KMS-11 (cell line): ENCODE data around the gene SCP2.

Experiments
- H2AFZ ChIP-seq: fragments of 200-600 bp; sonication (generic); 2 replicates; pipeline ENCODE4 v1.6.1; 2016; ENCODE audit warnings: antibody characterized with exemption, mixed run types, low read depth
- H3K27ac ChIP-seq: fragments of 200-600 bp; sonication (generic); 2 replicates; pipeline ENCODE4 v1.6.1; 2016; ENCODE audit warnings: mild to moderate bottlenecking, mixed run types
- H3K27me3 ChIP-seq: fragments of 200-600 bp; sonication (generic); 2 replicates; pipeline ENCODE4 v1.6.1; 2017; ENCODE audit warnings: mild to moderate bottlenecking, low read depth, mixed run types, moderate library complexity; ENCODE audit not compliant: insufficient read depth
- H3K36me3 ChIP-seq: fragments of 200-600 bp; sonication (generic); 2 replicates; pipeline ENCODE4 v1.6.1; 2017; ENCODE audit warnings: mild to moderate bottlenecking, mixed run types; ENCODE audit not compliant: insufficient read depth
- H3K4me1 ChIP-seq: fragments of 200-600 bp; sonication (generic); 2 replicates; pipeline ENCODE4 v1.6.1; 2016; ENCODE audit warnings: mild to moderate bottlenecking, low read depth, mixed run types; ENCODE audit not compliant: poor library complexity, severe bottlenecking
- H3K4me2 ChIP-seq: fragments of 200-600 bp; sonication (generic); 2 replicates; pipeline ENCODE4 v1.7.0; 2016; ENCODE audit warnings: mild to moderate bottlenecking, mixed run types
- H3K4me3 ChIP-seq: fragments of 200-600 bp; sonication (generic); IDR thresholded peaks from 2 replicates; pipeline ENCODE4 v1.6.1; 2017; ENCODE audit warnings: low read depth, low read length, mixed read lengths; ENCODE audit not compliant: insufficient read depth
- H3K79me2 ChIP-seq: fragments of 200-600 bp; sonication (generic); 2 replicates; pipeline ENCODE4 v1.6.1; 2016; ENCODE audit warnings: low read depth, mixed run types; ENCODE audit not compliant: insufficient read depth
- H3K9ac ChIP-seq: fragments of 200-600 bp; sonication (generic); 2 replicates; pipeline ENCODE4 v1.6.1; 2016; ENCODE audit warnings: mild to moderate bottlenecking, mixed run types
- H4K20me1 ChIP-seq: fragments of 200-600 bp; sonication (generic); 2 replicates; pipeline ENCODE4 v1.6.1; 2016; ENCODE audit warnings: mild to moderate bottlenecking, mixed run types; ENCODE audit not compliant: insufficient read depth
- CTCF ChIP-seq: fragments of 200-600 bp; sonication (generic); conservative IDR thresholded peaks from 2 replicates; pipeline ENCODE4 v1.6.1; 2017; ENCODE audit warnings: low read depth, mild to moderate bottlenecking, antibody characterized with exemption, low read length, moderate library complexity, mixed read lengths

SCP2 gene

DNA sequence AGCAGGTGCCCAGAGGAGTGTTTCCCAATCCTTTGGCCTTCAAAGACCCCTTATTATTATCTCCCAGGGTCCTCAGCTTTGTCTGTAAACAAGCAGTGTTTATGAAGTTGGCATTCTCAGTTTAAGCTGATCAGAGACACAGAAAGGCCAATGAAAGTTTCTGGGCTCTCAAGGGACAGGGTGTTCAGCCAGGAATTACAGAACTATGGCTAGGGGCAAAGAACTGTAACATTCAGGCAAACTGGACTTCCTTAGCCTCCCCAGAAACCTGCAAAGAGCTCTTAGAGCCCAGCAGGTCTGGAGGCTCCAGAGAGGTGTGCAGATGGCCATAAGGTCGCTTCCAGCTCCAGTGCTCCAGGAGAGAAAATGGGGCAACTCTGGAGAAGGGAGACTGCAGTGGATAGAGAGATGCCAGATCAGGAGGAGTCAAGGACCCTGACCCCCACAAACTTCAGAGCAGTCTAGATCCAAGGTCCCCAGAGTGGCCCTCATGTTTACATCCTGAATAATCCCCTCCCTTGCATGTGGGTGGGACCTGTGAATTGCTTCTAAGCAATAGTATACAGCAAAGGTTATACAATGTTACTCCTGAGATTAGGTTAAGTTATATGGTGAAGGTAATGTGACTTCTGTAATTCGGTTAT lies 11.7 kb upstream of the SCP2 start:
- Histone ChIP-seq H3K27ac (no peak overlapping the region), H3K36me3 (no peaks in the 10 kb centered on the region), H3K27me3 (no peaks in the 10 kb centered on the region), H4K20me1 (no peaks in the 10 kb centered on the region), H3K9ac (no peak overlapping the region), H3K79me2 (no peaks in the 10 kb centered on the region), H3K4me2 (no peak overlapping the region), H2AFZ (no peak overlapping the region), H3K4me1 (no peaks in the 10 kb centered on the region), H3K4me3 (no peak overlapping the region)
- TF ChIP-seq CTCF = no peak

GRCh38 chr1:52915855-52916220 lies 11.2 kb upstream of the SCP2 start:
- H2AFZ ChIP-seq = no peak overlapping the region
- H3K79me2 ChIP-seq = no peaks in the 10 kb centered on the region
- H3K27ac ChIP-seq = no peak overlapping the region
- TF ChIP-seq CTCF = no peak
- H3K9ac ChIP-seq = no peak overlapping the region
- H3K27me3 ChIP-seq = no peaks in the 10 kb centered on the region
- H3K4me3 ChIP-seq = no peak overlapping the region
- H3K4me2 ChIP-seq = no peak overlapping the region
- H3K36me3 ChIP-seq = no peaks in the 10 kb centered on the region
- no peaks in the 10 kb centered on the region for H3K4me1 ChIP-seq
- H4K20me1 ChIP-seq = no peaks in the 10 kb centered on the region

DNA sequence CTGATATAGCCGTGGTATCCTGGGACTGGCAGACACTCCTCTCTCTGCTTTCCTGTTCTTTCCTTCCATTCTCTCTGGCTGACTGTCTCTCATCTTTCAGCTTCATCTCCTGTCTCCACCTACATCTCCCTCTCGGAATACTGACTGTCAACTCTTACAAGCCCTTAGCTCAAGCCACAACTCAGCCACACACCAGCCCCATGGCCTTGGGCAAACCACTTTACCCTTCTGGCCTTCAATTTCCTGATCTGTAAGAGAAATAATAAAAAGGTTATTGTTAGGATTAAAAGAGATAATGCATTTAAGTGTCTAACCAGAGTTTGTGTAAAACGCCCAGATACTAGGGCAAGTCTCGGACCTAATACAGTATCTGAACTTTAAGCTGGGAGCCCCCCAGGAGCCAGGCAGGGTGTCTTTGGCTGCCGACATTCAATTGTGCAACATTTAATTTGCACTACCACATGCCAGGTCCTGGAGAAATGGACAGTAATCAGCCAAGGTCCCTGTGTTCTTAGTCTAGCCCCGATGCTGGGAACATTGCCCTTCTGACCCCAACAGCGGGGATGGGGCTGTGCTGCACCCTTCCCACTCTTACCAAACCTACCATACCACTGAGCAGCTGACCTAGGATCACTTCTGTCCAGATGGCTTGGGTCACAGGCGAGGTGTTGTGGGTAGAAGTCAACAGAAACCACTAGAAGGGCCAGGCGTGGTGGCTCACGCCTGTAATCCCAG lies 10.7 kb upstream of the SCP2 start:
- H3K27me3 ChIP-seq = no peaks in the 10 kb centered on the region
- TF ChIP-seq CTCF = no peak
- no peak overlapping the region for H3K9ac ChIP-seq
- H3K4me2 ChIP-seq = no peak overlapping the region
- H3K4me3 ChIP-seq = no peak overlapping the region
- no peak overlapping the region for H3K27ac ChIP-seq
- H2AFZ ChIP-seq = no peak overlapping the region
- no peaks in the 10 kb centered on the region for H3K79me2 ChIP-seq
- no peaks in the 10 kb centered on the region for H4K20me1 ChIP-seq
- H3K36me3 ChIP-seq = no peaks in the 10 kb centered on the region
- no peaks in the 10 kb centered on the region for H3K4me1 ChIP-seq

GRCh38 chr1:52917156-52917555 lies 9.9 kb upstream of the SCP2 start:
- H3K79me2 ChIP-seq = no peaks in the 10 kb centered on the region
- H3K4me3 ChIP-seq = no peak overlapping the region
- no peak overlapping the region for H2AFZ ChIP-seq
- H3K27me3 ChIP-seq = no peaks in the 10 kb centered on the region
- no peak overlapping the region for H3K27ac ChIP-seq
- TF ChIP-seq CTCF = no peak
- no peaks in the 10 kb centered on the region for H3K4me1 ChIP-seq
- no peak overlapping the region for H3K4me2 ChIP-seq
- no peaks in the 10 kb centered on the region for H3K36me3 ChIP-seq
- H3K9ac ChIP-seq = no peak overlapping the region
- no peaks in the 10 kb centered on the region for H4K20me1 ChIP-seq
